ENCODE results near the gene ABCC6.

ABCC6 gene

GRCh38 chr16:16139061-16139460 is 84.2 kb downstream of the ABCC6 start:
- DNase-seq: no peak

GRCh38 chr16:16138034-16138635 is 85.2 kb downstream of the ABCC6 start:
- DNase-seq: no peak

- DNase-seq: no peak
These were observed 86.2 kb downstream of the ABCC6 start for GRCh38 chr16:16137110-16137509.

GRCh38 chr16:16136588-16136987 is 86.7 kb downstream of the ABCC6 start:
- DNase-seq: no peak

GRCh38 chr16:16133943-16134604 is 89.2 kb downstream of the ABCC6 start:
- no peak for DNase-seq

GRCh38 chr16:16131659-16132058 is 91.6 kb downstream of the ABCC6 start:
- no peak for DNase-seq

GRCh38 chr16:16131204-16131603 is 92.1 kb downstream of the ABCC6 start:
- no peak for DNase-seq

GRCh38 chr16:16127469-16128116 is 95.7 kb downstream of the ABCC6 start:
- peak; percentile 46 for DNase-seq

GRCh38 chr16:16126896-16127295 is 96.4 kb downstream of the ABCC6 start:
- DNase-seq: no peak

- no peak for DNase-seq
These were observed 98.3 kb downstream of the ABCC6 start for GRCh38 chr16:16124974-16125373.

GRCh38 chr16:16124438-16124837 is 98.9 kb downstream of the ABCC6 start:
- no peak for DNase-seq

- DNase-seq: no peak
These were observed 101.0 kb downstream of the ABCC6 start for GRCh38 chr16:16122264-16122663.

GRCh38 chr16:16121185-16121727 is 102.0 kb downstream of the ABCC6 start:
- DNase-seq: no peak

- peak; percentile 63 for DNase-seq
These were observed 102.7 kb downstream of the ABCC6 start for GRCh38 chr16:16120382-16121184.

- no peak for DNase-seq
These were observed 103.3 kb downstream of the ABCC6 start for GRCh38 chr16:16120044-16120381.

GRCh38 chr16:16118337-16118736 is 105.0 kb downstream of the ABCC6 start:
- no peak for DNase-seq

GRCh38 chr16:16116841-16117240 is 106.5 kb downstream of the ABCC6 start:
- no peak for DNase-seq

- DNase-seq: no peak
These were observed 110.2 kb downstream of the ABCC6 start for GRCh38 chr16:16113076-16113475.

GRCh38 chr16:16112450-16113053 is 110.7 kb downstream of the ABCC6 start:
- no peak for DNase-seq

- no peak for DNase-seq
These were observed 111.7 kb downstream of the ABCC6 start for GRCh38 chr16:16111639-16112038.

- DNase-seq: no peak
These were observed 113.2 kb downstream of the ABCC6 start for GRCh38 chr16:16110111-16110490.

- DNase-seq: no peak
These were observed 113.7 kb downstream of the ABCC6 start for GRCh38 chr16:16109453-16110110.
